Vagina (tissue), 2 donors: ENCODE measurements around the gene TLNRD1. TPM values are rescaled to one million over a fixed set of nuclear protein-coding genes. Genes with fewer than 3 reads are reported as not detected.

Experiments used
- DNase-seq, 2 donors: peaks; one replicate each; pipeline ENCODE4 v3.0.0-alpha.2; 2017; ENCODE audit errors: extremely low spot score in 2 of 2
- H3K27ac ChIP-seq: fragments of 200-600 bp; sonication (generic); one replicate; pipeline ENCODE4 v1.5.1; 2019
- H3K27me3 ChIP-seq: fragments of 200-600 bp; sonication (generic); one replicate; pipeline ENCODE4 v1.5.1; 2019
- H3K36me3 ChIP-seq, 2 donors: fragments of 200-600 bp; sonication (generic); one replicate each; pipeline ENCODE4 v1.5.1; 2017 to 2019
- H3K4me1 ChIP-seq: fragments of 200-600 bp; sonication (generic); one replicate; pipeline ENCODE4 v1.5.1; 2019
- H3K4me3 ChIP-seq, 2 donors: fragments of 200-600 bp; sonication (generic); 1 replicate in 1 of 2; 2 replicates in 1 of 2; pipeline ENCODE4 v1.5.1; 2016 to 2019
- H3K9me3 ChIP-seq: fragments of 200-600 bp; sonication (generic); one replicate; pipeline ENCODE4 v1.5.1; 2019
- POLR2A ChIP-seq, 2 donors: fragments of 450-650 bp; IDR thresholded peaks; one replicate each; pipeline ENCODE4 v1.6.1; 2017; ENCODE audit warnings: antibody characterized with exemption in 2 of 2, mild to moderate bottlenecking in 2 of 2, moderate library complexity in 2 of 2
- POLR2AphosphoS5 ChIP-seq, 2 donors: sonication (generic); formaldehyde crosslinking; IDR thresholded peaks; one replicate each; pipeline ENCODE4 v1.9.0; 2017; ENCODE audit warnings: antibody characterized with exemption in 2 of 2, mild to moderate bottlenecking in 2 of 2, low read depth in 1 of 2; ENCODE audit not compliant: insufficient read depth in 1 of 2
- intact Hi-C: fragments of 100-400 bp; cut with DNase I; formaldehyde crosslinking; loops from one replicate; pipeline ENCODE4 v1.15.1; 2023
- total RNA-seq: library from RNA; depleted of rRNA; stranded (reverse); fragments of >200 nt; gene quantifications from one replicate; pipeline ENCODE4 v1.2.3, GENCODE V29; 2016
- TF ChIP-seq, protein P1 (sequence below), 3 experiments: fragments of 450-650 bp in 2 of 3; fragments of 200-600 bp in 1 of 3; sonication (generic) in 1 of 3; IDR thresholded peaks; one replicate each; pipeline ENCODE4 v1.5.1; 2017 to 2019; ENCODE audit warnings: antibody characterized with exemption in 3 of 3, mild to moderate bottlenecking in 2 of 3, moderate library complexity in 2 of 3

The TLNRD1 gene
- total RNA-seq, 1 donor from 2014 or later = 28.0 TPM

DNA sequence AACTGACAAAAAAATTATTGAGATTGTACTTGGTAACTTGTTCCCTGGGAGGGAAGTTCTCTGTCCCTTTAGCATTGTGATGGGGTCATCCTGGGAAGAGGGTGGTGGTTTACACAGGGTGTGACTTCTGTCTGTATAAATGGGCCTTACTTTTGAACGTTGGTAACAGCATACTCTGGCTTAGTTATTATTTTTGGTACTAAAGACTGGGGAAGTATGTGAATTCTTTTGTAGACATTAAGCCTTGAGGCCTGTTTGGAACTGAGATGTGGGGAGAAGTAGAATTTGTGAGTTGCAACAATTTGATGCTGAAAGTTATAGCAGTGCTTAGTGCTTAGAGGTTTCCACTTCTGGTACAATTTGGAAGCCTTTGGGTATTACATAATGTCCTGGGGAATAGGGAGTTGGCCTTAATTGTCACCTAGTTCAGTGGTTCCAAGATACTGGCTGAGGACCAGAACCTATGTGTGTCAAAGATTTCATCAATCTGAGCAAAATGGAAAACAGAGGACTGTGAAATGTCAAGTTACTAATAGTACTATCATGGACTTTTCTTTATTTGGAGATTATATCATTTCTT lies 15.9 kb downstream of the TLNRD1 start:
- intact Hi-C loops = no loop called here
- Histone ChIP-seq H3K27ac (no peak overlapping the region), H3K27me3 (no peaks in the 10 kb centered on the region), H3K4me1 (peaks cover 17% of the 10 kb centered on the region), H3K9me3 (no peaks in the 10 kb centered on the region), H3K36me3 (no peaks in the 10 kb centered on the region), H3K4me3 (no peak overlapping the region)
- TF ChIP-seq POLR2A (IDR thresholded peaks at IDR 0.05) (no peak), POLR2AphosphoS5 (IDR thresholded peaks at IDR 0.05; ENCODE audit: insufficient read depth in 1 of 2, low read depth in 1 of 2) (no peak)
- TF ChIP-seq, protein P1, sequence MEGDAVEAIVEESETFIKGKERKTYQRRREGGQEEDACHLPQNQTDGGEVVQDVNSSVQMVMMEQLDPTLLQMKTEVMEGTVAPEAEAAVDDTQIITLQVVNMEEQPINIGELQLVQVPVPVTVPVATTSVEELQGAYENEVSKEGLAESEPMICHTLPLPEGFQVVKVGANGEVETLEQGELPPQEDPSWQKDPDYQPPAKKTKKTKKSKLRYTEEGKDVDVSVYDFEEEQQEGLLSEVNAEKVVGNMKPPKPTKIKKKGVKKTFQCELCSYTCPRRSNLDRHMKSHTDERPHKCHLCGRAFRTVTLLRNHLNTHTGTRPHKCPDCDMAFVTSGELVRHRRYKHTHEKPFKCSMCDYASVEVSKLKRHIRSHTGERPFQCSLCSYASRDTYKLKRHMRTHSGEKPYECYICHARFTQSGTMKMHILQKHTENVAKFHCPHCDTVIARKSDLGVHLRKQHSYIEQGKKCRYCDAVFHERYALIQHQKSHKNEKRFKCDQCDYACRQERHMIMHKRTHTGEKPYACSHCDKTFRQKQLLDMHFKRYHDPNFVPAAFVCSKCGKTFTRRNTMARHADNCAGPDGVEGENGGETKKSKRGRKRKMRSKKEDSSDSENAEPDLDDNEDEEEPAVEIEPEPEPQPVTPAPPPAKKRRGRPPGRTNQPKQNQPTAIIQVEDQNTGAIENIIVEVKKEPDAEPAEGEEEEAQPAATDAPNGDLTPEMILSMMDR (IDR thresholded peaks at IDR 0.05) = no peak
- no peak for DNase-seq

DNA sequence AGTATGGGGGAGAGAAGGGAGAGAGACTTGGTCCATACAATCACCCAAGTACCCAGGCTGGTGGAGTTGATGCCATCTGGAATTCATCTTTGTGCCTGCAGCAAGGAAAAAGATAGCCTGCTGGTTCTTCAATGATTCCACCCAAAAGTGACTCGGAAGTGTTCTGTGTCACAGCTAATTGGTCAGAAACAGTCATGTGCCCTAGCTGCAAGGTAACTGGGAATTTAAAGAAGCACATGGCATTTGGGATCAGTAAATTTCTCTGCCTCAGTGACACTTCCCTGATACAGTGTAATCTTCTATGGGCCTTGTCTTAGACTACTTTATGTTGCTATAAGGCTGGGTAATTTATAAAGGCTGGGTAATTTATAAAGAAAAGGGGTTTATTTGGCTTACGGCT lies 17.5 kb downstream of the TLNRD1 start:
- H3K4me3 ChIP-seq = no peak overlapping the region
- no peak overlapping the region for H3K27ac ChIP-seq
- H3K36me3 ChIP-seq = no peaks in the 10 kb centered on the region
- peaks cover 17% of the 10 kb centered on the region for H3K4me1 ChIP-seq
- H3K9me3 ChIP-seq = no peaks in the 10 kb centered on the region
- no peak for DNase-seq
- intact Hi-C loops = no loop called here
- TF ChIP-seq, protein P1 (IDR thresholded peaks at IDR 0.05) = no peak
- no peak for TF ChIP-seq POLR2AphosphoS5 (IDR thresholded peaks at IDR 0.05; ENCODE audit: insufficient read depth in 1 of 2, low read depth in 1 of 2)
- TF ChIP-seq POLR2A (IDR thresholded peaks at IDR 0.05) = no peak
- H3K27me3 ChIP-seq = no peaks in the 10 kb centered on the region

DNA sequence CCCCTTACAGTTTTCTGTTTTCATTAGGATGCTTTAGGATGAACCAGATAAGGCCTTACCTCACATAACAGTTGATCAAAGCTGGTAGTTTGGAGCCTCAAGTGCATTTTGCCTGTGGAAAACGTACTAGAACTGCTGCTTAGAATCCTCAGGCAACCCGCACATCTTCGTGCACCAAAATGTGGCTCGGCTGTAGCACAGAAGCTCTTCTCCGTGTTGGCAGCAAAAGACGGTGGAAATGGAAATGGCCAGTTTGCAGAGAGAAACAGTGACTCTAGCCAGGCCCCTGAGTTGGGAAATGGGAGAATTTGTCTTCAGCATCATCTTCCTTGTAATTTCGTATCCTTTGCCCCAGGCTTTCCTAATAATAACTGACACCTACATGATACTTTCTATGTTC lies 20.6 kb downstream of the TLNRD1 start:
- TF ChIP-seq POLR2A (IDR thresholded peaks at IDR 0.05) (no peak), POLR2AphosphoS5 (IDR thresholded peaks at IDR 0.05; ENCODE audit: insufficient read depth in 1 of 2, low read depth in 1 of 2) (no peak)
- TF ChIP-seq, protein P1 (IDR thresholded peaks at IDR 0.05) = no peak

DNA sequence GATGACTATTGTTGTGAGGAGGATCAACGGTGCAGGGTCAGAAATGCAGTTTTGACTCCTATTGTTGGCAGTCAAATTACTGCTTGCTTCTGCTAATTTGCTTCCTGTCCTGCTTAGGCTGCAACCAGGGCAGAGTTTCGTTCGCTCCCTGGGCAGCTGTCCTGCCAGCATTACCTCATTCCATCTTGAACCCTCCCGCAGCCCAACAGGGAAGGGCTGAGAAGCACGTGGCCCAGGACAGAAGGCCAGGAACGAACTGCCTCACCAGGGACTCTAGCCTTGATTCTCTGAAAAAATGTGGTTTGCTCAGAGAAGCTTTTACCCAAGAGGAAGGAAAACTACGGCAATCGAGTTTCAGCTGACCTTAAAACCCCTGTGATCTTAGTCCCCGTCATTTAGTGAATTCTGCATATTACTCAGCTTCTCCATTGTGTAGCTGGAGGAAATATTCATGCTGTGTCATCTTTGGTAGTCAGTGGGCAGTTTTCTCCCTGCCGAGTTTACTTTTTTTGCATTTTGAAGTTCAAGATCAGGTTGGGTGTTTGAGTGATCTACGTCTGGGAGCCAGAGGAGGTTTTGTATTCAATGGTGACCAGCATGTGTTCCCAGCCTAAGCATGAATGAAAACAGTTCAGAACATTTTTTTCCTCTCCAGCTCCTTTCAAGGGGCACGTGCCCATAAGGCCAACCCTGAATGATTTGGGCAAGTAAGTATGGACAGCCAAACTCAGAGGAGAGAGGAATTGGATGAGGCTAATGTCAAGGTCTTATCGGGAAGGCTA lies 23.0 kb downstream of the TLNRD1 start:
- H3K27me3 ChIP-seq = no peaks in the 10 kb centered on the region
- H3K4me3 ChIP-seq = no peak overlapping the region
- intact Hi-C loops = no loop called here
- peaks cover 13% of the 10 kb centered on the region for H3K4me1 ChIP-seq
- TF ChIP-seq, protein P1 (IDR thresholded peaks at IDR 0.05) = no peak
- peak; percentile 32 to 62 for TF ChIP-seq POLR2AphosphoS5 (IDR thresholded peaks at IDR 0.05; ENCODE audit: insufficient read depth in 1 of 2, low read depth in 1 of 2)
- TF ChIP-seq POLR2A (IDR thresholded peaks at IDR 0.05) = no peak
- H3K9me3 ChIP-seq = no peaks in the 10 kb centered on the region
- peak overlapping the region; percentile 70 for H3K27ac ChIP-seq
- H3K36me3 ChIP-seq = no peaks in the 10 kb centered on the region
- no peak for DNase-seq

More for the DNA sequence above, 20.6 kb downstream of the TLNRD1 start:
- Histone ChIP-seq H3K36me3 (no peaks in the 10 kb centered on the region), H3K9me3 (no peaks in the 10 kb centered on the region), H3K27ac (no peak overlapping the region), H3K27me3 (no peaks in the 10 kb centered on the region), H3K4me1 (peaks cover 18% of the 10 kb centered on the region), H3K4me3 (no peak overlapping the region)
- no peak for DNase-seq
- intact Hi-C loops = no loop called here
